GM18861 (cell line): ENCODE measurements around the gene CENPV.
"Not testable (repeated sequence)": the region's sequence is repeated elsewhere in the genome, so short reads cannot be mapped to it uniquely, and the experiment has no call there.

Source experiments
- ATAC-seq: cut with Tn5 transposase; IDR thresholded peaks from one replicate; pipeline ENCODE4 v1.9.1; 2021; ENCODE audit not compliant: unreplicated experiment

Gene CENPV

DNA sequence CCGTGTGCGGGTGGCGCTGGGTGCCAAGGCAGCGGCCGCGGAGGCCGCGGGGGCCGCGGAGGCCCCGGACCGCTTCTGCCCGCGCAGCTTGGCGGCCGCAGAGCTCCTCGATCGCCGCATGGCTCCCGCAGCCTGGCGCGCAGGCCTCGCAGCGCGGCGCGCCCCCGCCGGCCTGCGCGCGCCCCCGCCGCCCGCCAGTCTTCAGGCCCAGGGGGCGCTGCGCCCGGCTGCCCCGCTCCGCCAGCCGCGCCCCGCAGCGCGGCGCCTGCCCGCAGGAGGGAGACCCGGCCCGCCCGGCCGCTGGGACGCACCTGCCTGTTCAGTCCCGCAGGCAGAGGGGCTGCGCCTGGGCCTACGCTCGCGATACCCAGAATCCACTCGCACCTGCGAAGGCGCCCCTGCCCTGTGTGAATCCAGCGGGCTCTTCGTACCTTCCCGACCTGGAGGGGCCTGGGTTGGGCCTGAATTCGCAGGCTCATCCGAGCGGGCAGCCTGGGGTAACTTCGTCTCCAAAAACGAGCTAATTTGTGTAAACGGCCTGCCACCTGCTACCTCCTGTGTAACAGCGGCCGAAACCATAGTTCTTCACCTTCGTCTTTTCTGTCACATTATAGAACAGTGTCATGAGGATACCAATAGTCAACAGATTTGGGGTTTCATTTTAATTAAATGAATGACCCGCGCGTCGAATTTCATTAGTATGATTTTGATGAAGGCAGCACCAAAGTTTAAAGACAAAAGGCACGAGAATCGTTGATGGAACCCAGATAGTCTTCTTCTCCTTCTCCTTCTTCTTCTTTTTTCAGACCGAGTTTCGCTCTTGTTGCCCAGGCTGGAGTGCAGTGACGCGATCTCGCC, at the start of gene CENPV:
TSS of gene CENPV (minus strand) at position 153 of the 858 bp plus-strand sequence. CDS start at position 120, 33 bp downstream.
- peak; percentile 53 for ATAC-seq

DNA sequence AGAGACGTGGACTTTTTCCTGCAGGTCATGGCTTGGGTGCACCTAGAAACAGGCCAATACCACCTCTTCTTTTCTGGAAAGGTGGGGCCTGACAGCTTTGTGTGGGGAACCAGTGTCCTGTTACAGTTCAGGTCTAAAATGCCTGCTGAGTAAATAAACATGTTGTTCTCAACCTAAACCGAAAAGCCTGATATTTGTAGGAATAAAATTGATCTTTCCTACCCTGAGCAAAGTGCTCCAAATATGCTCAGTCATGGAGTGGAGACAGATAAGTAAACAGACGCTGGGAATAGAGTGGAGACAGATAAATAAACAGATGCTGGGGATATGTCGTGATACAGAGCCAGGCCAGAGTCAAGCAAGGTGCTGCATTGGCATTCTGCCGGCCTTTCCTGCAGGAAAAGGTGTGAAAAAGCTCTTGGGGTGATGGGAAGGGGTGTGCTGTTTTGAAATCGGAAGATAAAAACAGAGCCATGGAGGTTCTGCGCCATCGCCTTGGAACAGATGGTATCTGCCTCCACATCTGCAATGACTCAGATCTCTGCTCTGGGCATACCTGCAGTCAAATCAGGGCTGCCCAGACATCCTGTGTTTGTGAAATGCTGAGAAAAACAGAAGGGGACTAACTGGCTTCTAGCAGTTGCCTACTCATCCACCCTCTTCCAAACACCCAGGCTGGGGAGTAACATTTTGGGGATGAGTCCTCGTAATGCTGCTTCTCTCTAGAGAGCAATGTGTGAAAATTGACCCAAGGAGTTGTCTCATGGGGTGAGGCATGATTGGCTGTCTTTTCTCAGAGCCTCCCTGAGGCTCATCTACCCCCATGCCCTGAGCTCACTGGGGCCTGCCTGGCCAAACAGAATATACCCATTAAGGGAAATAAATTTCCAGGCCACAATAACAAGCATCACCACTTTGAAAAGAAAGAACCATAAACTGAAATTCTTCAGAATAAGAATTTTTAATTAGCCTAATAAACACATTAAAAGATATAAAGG, 45.3 kb upstream of the CENPV start:
- peak; percentile 89 for ATAC-seq

DNA sequence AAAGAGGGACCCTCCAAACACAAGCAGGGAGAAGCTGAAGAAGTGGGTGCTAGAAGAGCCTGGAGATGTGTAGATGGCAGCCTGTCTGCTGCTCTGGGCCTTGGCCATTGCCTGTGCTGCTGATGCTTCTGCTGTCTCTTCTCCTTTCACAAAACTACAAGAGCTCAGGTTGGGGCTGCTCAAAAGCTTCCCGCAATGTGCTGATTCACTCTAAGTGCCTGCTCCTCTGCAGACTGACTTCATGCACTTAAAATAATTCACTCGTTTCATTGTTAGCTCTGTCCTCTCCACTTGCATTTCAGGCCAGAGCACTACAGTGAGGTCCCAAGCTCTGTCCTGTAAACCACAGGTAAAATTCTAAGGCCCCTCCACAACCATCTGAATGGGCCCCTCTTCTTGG, 43.4 kb upstream of the CENPV start:
- ATAC-seq = not testable (repeated sequence)

DNA sequence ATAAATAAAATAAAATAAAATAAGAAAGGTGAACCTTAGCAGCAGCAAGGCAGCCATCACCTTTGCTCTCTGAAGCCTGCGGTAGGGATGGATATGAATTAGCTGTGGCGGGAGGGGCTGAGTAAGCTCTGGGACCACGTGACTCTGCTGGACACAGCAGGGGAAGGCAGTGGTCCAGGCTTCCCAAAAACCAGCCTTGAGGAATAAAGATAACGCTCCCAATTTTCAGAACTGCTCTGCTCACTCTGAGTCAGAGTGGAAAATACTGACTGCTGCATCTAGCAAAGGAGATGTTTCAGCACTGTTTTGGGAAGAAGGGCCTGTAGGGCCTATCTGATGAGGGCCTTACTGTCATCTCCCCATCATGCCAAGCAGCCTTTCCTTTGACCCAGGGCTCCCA, 42.6 kb upstream of the CENPV start:
- ATAC-seq = not testable (repeated sequence)

DNA sequence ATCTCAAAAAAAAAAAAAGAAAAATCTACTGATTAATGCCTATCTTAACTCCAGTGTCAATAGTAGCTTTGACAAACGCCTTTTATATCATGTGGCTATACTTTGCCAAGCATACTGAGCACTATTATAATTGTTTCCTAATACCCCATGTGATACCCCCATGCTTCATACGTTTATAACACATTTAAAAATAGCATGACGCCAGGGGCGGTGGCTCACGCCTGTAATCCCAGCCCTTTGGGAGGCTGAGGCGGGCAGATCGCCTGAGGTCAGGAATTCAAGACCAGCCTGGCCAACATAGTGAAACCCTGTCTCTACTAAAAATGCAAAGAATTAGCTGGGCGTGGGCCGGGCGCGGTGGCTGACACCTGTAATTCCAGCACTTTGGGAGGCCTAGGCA, 39.2 kb upstream of the CENPV start:
- not testable (repeated sequence) for ATAC-seq

DNA sequence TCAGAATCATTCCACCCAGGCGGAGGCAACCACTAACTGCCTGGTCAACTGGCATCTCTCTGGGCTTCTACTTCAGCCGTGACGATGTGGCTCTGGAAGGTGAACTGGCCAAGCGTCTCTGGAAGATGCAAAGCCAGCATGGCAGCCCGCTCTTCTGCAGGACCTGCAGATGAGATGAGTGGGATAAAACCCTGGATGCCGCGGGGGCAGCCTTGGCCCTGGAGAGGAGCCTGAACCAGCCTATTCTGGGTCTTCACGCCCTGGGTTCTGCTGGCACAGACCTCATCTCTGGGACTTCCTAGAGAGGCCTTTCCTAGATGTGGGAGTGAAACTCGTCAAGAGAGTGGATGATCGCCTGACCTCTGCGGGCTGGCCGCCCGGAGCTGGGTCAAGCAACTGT, 38.2 kb upstream of the CENPV start:
- no peak for ATAC-seq

DNA sequence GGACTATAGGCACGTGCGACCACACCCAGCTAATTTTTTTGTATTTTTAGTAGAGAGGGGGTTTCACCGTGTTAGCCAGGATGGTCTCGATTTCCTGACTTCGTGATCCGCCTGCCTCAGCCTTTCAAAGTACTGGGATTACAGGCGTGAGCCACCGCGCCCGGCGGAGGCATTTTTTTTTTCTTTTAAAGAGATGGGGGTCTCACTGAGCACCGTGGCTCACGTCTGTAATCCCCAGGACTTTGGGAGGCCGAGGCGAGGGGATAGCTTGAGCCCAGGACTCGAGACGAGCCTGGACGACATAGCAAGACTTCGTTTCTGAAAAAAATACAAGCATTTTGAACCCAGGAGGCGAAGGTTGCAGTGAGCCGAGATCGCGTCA, 32.8 kb upstream of the CENPV start:
- ATAC-seq = not testable (repeated sequence)

DNA sequence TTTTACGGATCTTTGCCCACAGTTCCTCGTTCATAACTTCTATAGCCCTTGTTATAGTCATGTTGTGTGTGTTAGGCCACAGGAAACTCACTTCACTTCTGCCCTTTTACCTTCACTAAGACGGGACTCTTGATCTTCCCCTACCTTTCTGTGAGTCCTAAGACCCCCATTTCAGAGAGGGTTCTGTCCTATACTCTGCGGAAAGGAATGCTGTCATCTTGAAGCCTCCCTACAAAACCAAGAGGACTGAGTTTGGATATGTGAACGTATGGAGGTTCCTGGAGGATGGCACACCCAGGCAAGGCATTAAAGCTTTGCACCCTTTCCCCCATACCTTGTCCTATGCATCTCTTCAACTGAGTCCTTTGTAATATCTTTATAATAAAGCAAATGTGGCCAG, 31.3 kb upstream of the CENPV start:
- ATAC-seq = no peak

DNA sequence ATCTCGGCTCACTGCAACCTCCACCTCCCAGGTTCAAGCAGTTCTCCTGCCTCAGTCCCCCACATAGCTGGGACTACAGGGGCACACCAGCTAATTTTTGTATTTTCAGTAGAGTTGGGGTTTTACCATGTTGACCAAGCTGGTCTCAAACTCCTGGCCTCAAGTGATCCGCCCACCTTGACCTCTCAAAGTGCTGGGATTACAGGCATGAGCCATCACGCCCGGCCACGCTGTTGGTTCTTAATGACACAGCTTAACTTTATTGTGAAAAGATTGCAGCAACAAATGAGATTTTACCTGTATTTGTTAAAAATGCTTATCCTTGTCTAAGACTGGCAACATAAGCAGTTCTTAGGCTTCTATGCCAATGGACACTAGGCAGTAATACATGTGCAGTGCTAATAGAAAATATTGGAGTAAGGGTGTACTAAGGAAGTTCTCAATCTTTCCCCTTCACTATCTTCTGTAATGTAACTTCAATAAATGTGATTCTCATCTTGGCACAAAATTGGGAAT, 30.6 kb upstream of the CENPV start:
- no peak for ATAC-seq

DNA sequence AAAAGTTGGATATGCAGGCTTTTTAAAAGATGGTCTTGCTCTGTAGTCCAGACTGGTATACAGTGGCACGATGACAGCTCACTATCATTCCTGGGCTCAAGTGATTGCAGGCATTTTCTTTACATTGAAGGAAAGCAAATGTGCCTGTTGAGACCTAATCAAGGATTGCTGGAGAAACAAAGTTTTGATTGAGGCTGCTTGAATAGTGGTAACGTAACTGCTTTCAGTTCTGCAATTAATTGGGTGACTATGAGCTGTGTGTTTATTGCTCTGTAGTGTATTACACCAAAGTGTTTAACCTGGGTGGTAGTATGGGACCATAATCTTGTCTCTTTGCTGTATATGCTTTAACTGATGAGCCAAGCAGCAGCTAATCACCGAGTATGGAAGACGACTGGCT, 29.9 kb upstream of the CENPV start:
- ATAC-seq = no peak

DNA sequence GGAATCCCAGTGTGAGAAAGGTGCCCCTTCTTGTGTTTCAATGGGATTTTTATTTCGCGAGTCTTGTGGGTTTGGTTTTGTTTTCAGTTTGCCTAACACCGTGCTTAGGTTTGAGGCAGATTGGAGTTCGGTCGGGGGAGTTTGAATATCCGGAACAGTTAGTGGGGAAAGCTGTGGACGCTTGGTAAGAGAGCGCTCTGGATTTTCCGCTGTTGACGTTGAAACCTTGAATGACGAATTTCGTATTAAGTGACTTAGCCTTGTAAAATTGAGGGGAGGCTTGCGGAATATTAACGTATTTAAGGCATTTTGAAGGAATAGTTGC, 28.2 kb upstream of the CENPV start:
- no peak for ATAC-seq

DNA sequence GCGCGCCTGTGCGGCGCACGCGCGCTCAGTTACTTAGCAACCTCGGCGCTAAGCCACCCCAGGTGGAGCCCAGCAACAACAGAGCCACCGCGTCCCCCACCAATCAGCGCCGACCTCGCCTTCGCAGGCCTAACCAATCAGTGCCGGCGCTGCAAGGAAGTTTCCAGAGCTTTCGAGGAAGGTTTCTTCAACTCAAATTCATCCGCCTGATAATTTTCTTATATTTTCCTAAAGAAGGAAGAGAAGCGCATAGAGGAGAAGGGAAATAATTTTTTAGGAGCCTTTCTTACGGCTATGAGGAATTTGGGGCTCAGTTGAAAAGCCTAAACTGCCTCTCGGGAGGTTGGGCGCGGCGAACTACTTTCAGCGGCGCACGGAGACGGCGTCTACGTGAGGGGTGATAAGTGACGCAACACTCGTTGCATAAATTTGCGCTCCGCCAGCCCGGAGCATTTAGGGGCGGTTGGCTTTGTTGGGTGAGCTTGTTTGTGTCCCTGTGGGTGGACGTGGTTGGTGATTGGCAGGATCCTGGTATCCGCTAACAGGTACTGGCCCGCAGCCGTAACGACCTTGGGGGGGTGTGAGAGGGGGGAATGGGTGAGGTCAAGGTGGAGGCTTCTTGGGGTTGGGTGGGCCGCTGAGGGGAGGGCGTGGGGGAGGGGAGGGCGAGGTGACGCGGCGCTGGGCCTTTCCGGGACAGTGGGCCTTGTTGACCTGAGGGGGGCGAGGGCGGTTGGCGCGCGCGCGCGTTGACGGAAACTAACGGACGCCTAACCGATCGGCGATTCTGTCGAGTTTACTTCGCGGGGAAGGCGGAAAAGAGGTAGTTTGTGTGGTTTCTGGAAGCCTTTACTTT, 27.6 kb upstream of the CENPV start, which contains the start of gene UBB:
TSS of gene UBB (plus strand) at position 452 of the 856 bp plus-strand sequence. CDS start 817 bp downstream, outside the sequence.
- ATAC-seq = peak; percentile 75

DNA sequence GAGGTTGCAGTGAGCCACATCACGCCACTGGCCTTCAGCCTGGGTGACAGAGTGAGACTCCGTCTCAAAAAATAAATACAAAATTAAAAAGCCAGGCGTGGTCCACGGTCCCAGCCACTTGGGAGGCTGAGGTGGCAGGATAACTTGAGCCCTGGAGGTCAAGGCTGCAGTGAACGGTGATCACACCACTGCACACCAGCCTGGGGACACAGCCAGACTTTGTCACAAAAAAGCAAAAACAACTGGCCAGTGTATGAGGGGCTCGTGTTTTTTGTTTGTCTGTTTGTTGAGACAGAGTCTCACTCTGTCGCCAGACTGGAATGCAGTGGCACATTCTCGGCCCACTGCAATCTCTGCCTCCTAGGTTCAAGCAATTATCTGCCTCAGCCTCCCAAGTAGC, 26.4 kb upstream of the CENPV start:
- ATAC-seq = no peak

DNA sequence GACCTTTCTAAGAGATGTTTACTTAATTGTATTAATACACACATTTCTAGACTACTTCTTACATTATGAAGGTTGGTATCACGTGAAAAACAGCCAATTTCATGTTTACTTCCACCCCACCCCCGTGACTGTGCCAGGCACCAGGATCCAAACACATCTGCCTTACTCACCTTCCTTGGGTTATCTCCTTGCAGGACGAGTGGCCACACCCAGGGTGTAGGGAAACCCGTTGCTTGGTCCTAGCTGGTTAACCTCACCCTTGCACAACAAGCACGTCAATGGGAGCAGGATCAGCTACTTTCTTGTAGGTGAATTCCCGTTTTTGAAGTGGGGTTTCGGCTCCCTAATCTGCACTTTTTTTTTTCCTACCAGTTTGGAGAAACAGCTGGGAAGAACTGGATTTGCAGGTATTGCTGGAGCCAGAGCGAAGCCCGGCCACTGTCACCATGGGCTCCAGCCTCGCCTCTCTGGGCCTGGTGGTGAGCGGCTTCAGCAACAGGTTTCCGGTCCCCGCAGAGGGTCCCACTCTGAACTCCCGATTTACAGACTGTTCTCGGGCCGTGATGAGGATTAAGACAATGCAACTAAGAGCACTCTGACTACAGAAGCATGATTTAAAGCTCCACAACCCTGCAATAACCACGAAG, 25.5 kb upstream of the CENPV start:
- ATAC-seq = no peak

DNA sequence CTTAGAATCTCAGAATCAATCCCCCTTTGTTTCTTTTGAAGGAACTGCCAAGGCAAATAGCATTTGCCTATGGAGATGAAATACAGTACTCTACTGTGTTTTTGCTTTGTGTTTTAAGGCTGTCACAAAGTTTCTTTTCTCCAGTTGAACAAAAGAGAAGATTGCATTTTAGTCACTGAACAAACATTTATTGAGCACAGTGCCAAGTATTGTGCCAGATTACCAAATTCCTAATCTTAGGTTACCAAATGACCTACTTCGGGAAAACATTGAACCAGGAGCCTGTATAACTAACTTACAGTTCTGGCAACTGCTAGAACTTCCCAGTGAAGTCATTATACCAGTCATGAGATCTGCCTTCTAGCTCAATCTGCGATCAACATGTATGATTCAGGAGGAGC, 24.7 kb upstream of the CENPV start:
- no peak for ATAC-seq

DNA sequence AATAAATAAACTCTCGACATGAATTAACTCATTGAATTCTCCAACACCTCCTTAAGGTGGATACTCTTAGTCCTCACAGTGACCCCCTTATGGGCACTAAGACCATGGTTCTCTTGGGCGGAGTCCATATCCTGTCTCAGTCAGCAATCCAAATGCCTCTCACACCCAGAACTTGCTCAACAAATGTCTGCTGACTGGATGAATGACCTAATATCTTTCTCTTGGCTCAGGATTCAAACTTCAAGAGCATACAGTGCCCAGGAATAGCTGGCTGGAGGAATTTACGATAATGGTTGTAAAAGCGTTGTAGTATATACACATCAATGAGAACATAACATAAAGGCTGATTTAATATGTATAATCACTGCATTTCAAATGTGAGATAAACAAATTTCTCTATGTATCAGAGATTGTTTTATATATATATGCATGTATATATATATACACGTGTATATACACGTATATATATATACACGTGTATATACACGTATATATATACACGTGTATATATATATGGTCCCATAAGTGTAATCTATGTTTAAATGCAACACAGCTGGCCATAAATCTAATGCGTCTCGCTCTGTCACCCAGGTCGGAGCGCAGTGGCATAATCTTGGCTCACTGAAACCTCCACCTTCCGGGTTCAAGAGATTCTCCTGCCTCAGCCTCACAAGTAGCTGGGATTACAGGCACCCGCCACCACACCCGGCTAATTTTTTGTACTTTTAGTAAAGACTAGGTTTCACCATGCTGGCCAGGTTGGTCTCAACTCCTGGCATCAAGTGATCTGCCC, 21.1 kb upstream of the CENPV start:
- no peak for ATAC-seq

DNA sequence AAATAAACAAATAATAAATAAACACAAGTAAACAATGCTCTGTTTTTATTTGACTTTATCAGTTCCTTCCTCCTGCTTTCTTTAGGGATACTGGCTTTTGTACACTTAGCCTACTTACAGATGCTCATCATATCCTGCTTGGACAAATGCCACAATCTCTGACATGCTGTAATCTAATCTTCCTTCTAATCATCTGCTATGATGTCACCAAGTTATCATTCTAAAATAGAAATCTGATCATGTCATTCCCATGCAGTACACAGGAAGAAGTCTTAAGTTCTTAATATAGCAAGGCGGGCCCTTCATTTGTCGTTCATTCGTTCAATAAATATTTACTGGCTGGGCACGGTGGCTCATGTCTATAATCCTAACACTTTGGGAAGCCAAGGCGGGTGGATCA, 18.5 kb upstream of the CENPV start:
- ATAC-seq = no peak

DNA sequence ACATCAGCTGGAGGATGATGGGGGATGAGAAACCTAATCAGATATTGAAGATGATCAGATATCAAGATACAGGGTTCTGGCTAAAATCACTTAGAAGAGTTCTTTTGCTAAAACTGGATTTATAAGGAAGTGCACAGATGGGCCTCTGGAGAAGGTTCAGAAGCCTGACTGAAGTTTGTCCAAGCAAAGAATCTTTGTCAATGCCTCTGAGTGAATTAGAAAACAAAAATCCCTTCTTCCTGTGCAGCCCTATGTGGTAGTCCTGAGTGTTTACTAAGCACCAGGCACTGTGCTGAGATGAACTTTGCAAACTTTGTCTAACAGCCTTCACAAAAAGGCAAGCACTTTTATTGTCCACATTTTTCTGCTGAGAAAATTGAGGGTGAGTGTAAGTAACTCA, 11.4 kb upstream of the CENPV start:
- no peak for ATAC-seq
